A673 (cell line): Measurements from ENCODE around the gene KDM4E. TPM values are rescaled to one million over a fixed set of nuclear protein-coding genes. Genes with fewer than 3 reads are reported as not detected.
A peak's percentile ranks its signal among the peaks of the same experiment; 100 is the strongest.

Experiments
- BruUV-seq: library from RNA; stranded (reverse); fragments of 400-500 nt; replicated peaks from 2 replicates; lab custom pipeline; 2021; lab: Mats Ljungman, UMichigan
- CTCF ChIA-PET: fragments of 300-600 bp; sonication (Branson Sonifier 250); formaldehyde crosslinking; loops from one replicate; lab custom pipeline; 2022; ENCODE audit warnings: antibody characterized with exemption; lab: Charles Lee
- POLR2A ChIA-PET: fragments of 300-600 bp; sonication (Branson Sonifier 250); formaldehyde crosslinking; loops from one replicate; lab custom pipeline; 2022; ENCODE audit warnings: antibody characterized with exemption; ENCODE audit not compliant: low non-redundant PET; lab: Charles Lee
- DNase-seq: peaks from one replicate; pipeline ENCODE4 v3.0.0-alpha.2; 2015; ENCODE audit warnings: low spot score
- H3K27ac ChIP-seq: fragments of 200-600 bp; sonication (generic); 2 replicates; pipeline ENCODE4 v1.5.1; 2016; ENCODE audit warnings: mixed run types, low read depth, mild to moderate bottlenecking, mixed read lengths, antibody characterized with exemption, low read length; ENCODE audit not compliant: poor library complexity, severe bottlenecking
- H3K27me3 ChIP-seq: fragments of 200-600 bp; sonication (generic); replicated peaks from 2 replicates; pipeline ENCODE4 v1.6.1; 2017; ENCODE audit warnings: mixed run types, low read depth, mild to moderate bottlenecking, mixed read lengths, antibody characterized with exemption, low read length; ENCODE audit not compliant: insufficient read depth, poor library complexity
- H3K36me3 ChIP-seq: fragments of 200-600 bp; sonication (generic); 2 replicates; pipeline ENCODE4 v1.6.1; 2016; ENCODE audit warnings: mixed run types, mild to moderate bottlenecking, mixed read lengths, antibody characterized with exemption, low read length; ENCODE audit not compliant: insufficient read depth, poor library complexity, severe bottlenecking
- H3K4me1 ChIP-seq: fragments of 200-600 bp; sonication (generic); 2 replicates; pipeline ENCODE4 v1.6.1; 2017; ENCODE audit warnings: mixed run types, mild to moderate bottlenecking, mixed read lengths, antibody characterized with exemption, low read length; ENCODE audit not compliant: insufficient read depth, poor library complexity, severe bottlenecking
- H3K4me3 ChIP-seq: fragments of 200-600 bp; sonication (generic); 2 replicates; pipeline ENCODE4 v1.5.1; 2016; ENCODE audit warnings: low read depth, mixed run types, mild to moderate bottlenecking, mixed read lengths, low read length; ENCODE audit not compliant: poor library complexity, severe bottlenecking
- H3K9me3 ChIP-seq: fragments of 200-600 bp; sonication (generic); 2 replicates; pipeline ENCODE4 v1.6.1; 2016; ENCODE audit warnings: mixed run types, low read depth, mild to moderate bottlenecking, mixed read lengths, antibody characterized with exemption, low read length; ENCODE audit not compliant: poor library complexity, severe bottlenecking
- EZH2 ChIP-seq: fragments of 200-600 bp; sonication (generic); IDR thresholded peaks from 2 replicates; pipeline ENCODE4 v1.6.1; 2017; ENCODE audit warnings: borderline replicate concordance, low read depth, mild to moderate bottlenecking, mixed read lengths, antibody characterized with exemption, low read length; ENCODE audit not compliant: poor library complexity, severe bottlenecking
- intact Hi-C: fragments of 100-400 bp; cut with micrococcal nuclease; formaldehyde crosslinking; loops from one replicate; pipeline ENCODE4 v1.10.0; 2022; ENCODE audit not compliant: unreplicated experiment
- total RNA-seq: library from RNA; stranded (reverse); gene quantifications from 2 replicates; pipeline ENCODE4 v1.2.3, GENCODE V29; 2021
- TF ChIP-seq, protein P1 (sequence below): fragments of 300-800, 200-600 bp; sonication (generic); conservative IDR thresholded peaks from 2 replicates; pipeline ENCODE4 v1.5.1; 2017; ENCODE audit warnings: low read depth, mild to moderate bottlenecking, antibody characterized with exemption, low read length, moderate library complexity, mixed read lengths

Gene KDM4E
- total RNA-seq, 1 experiment from 2014 or later = not detected

GRCh38 chr11:95059046-95059445 is 34.0 kb downstream of the KDM4E start:
- CTCF ChIA-PET = no interaction called here
- TF ChIP-seq, protein P1, sequence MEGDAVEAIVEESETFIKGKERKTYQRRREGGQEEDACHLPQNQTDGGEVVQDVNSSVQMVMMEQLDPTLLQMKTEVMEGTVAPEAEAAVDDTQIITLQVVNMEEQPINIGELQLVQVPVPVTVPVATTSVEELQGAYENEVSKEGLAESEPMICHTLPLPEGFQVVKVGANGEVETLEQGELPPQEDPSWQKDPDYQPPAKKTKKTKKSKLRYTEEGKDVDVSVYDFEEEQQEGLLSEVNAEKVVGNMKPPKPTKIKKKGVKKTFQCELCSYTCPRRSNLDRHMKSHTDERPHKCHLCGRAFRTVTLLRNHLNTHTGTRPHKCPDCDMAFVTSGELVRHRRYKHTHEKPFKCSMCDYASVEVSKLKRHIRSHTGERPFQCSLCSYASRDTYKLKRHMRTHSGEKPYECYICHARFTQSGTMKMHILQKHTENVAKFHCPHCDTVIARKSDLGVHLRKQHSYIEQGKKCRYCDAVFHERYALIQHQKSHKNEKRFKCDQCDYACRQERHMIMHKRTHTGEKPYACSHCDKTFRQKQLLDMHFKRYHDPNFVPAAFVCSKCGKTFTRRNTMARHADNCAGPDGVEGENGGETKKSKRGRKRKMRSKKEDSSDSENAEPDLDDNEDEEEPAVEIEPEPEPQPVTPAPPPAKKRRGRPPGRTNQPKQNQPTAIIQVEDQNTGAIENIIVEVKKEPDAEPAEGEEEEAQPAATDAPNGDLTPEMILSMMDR = no peak
- no peak for TF ChIP-seq EZH2

GRCh38 chr11:95065336-95065735 is 40.3 kb downstream of the KDM4E start:
- intact Hi-C loops = loop anchor here (5.0 to 10.0 kb wide), 2 partner anchors 291 to 1362 kb away; no protein-coding TSS in a partner anchor
- ChIA-PET CTCF (no interaction called here), POLR2A (no interaction called here)
- no peak for DNase-seq
- H3K27me3 ChIP-seq = peaks cover 8% of the 10 kb centered on the region
- H3K4me3 ChIP-seq = no peak overlapping the region
- no peak overlapping the region for H3K27ac ChIP-seq
- no peak for TF ChIP-seq EZH2
- TF ChIP-seq, protein P1 = no peak
- no TSS peak for BruUV-seq
- H3K4me1 ChIP-seq = peaks cover 9% of the 10 kb centered on the region
- H3K36me3 ChIP-seq = no peaks in the 10 kb centered on the region
- no peaks in the 10 kb centered on the region for H3K9me3 ChIP-seq

More at GRCh38 chr11:95059046-95059445, 34.0 kb downstream of the KDM4E start:
- intact Hi-C loops = no loop called here
- no peak overlapping the region for H3K27ac ChIP-seq
- H3K4me1 ChIP-seq = no peaks in the 10 kb centered on the region
- DNase-seq = no peak
- H3K4me3 ChIP-seq = no peak overlapping the region
- POLR2A ChIA-PET = no interaction called here
- H3K27me3 ChIP-seq = peaks cover 8% of the 10 kb centered on the region
- no peaks in the 10 kb centered on the region for H3K36me3 ChIP-seq
- no peaks in the 10 kb centered on the region for H3K9me3 ChIP-seq
- no TSS peak for BruUV-seq

GRCh38 chr11:95066716-95067038 is 41.6 kb downstream of the KDM4E start, which contains the start of gene SRSF8:
SRSF8 (plus strand) TSS chr11:95066919; CDS start chr11:95067227, 308 bp downstream.
- no peak for TF ChIP-seq EZH2
- TF ChIP-seq, protein P1 = no peak
- H3K27ac ChIP-seq = peak within 1 kb of the TSS; percentile 86
- BruUV-seq = no TSS peak
- intact Hi-C loops = loop anchor here (5.0 to 10.0 kb wide), 2 partner anchors 292 to 1361 kb away; no protein-coding TSS in a partner anchor
- H3K4me3 ChIP-seq = peak within 1 kb of the TSS; percentile 68
- H3K27me3 ChIP-seq = peaks cover under 1% of the 10 kb centered on the region
- H3K36me3 ChIP-seq = no peaks in the 10 kb centered on the region
- ChIA-PET CTCF (interaction anchor here (0.6 to 2.0 kb wide), 9 partner anchors 12 to 638 kb away, joined by 3 to 10 read pairs (median 5); partner anchors contain the start of genes CWC15, ENDOD1 and KDM4D), POLR2A (no interaction called here)
- no peaks in the 10 kb centered on the region for H3K9me3 ChIP-seq
- no peak for DNase-seq
- H3K4me1 ChIP-seq = peaks cover 9% of the 10 kb centered on the region
